HL-60 (cell line): Measurements from ENCODE around the gene C10orf71.

ENCODE experiments used
- GABPA ChIP-seq: IDR thresholded peaks from 2 replicates; pipeline ENCODE4 v1.6.1; 2012; ENCODE audit warnings: low read depth
- POLR2AphosphoS5 ChIP-seq: IDR thresholded peaks from 2 replicates; pipeline ENCODE4 v1.6.1; 2012; ENCODE audit warnings: low read depth
- SPI1 ChIP-seq: IDR thresholded peaks from 2 replicates; pipeline ENCODE4 v1.6.1; 2012; ENCODE audit warnings: low read depth, mild to moderate bottlenecking, borderline replicate concordance
- TF ChIP-seq, protein P1 (sequence below): IDR thresholded peaks from one replicate; pipeline ENCODE4 v1.5.1; 2011; ENCODE audit warnings: low read length, control low read depth, inconsistent platforms; ENCODE audit not compliant: insufficient read depth
- TF ChIP-seq, protein P2 (sequence below): IDR thresholded peaks from 2 replicates; pipeline ENCODE4 v1.6.1; 2012; ENCODE audit warnings: low read depth; ENCODE audit not compliant: insufficient replicate concordance

DNA sequence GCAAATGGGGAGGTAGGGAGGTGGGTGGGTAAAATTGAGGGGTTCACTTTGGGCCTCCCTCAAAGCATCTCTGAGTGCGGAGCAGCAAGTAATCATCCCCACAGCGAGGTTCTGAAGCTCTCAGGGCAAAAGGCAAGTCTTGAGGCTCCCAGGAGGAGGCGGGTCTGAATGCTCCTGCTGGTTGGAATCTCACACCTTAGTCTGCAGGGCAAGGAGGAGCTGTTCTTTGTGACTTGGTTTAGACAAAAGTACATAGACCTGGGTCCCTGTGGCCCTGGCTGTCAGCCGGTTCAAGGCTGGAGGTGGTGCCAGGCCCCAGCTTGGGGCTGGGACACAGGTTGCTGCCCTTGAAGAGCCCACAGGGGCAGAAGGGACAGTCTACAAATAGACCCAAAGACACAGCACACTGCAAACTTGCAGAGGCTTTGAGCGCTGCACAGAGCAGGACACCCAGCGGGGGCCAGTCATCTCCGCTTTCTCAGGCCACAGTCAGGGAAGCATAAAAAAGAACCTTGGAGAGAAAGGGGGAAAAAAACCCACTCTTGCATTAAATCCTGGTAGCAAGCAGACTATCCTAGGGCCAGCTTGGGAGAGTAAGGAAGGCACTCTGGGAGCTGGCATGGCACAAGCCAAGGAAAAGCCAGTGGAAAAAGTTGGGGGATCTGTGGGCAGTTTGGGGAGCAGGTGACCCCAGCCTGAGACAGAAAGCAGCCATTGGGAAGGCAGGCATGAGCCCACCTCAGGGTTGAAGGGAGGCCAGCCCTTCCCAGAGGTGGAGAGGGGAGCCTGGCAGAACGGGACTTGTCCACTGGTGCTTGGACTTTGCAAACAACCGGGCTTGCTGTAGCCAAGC, 926 bp upstream of the C10orf71 start:
- TF ChIP-seq, protein P1, sequence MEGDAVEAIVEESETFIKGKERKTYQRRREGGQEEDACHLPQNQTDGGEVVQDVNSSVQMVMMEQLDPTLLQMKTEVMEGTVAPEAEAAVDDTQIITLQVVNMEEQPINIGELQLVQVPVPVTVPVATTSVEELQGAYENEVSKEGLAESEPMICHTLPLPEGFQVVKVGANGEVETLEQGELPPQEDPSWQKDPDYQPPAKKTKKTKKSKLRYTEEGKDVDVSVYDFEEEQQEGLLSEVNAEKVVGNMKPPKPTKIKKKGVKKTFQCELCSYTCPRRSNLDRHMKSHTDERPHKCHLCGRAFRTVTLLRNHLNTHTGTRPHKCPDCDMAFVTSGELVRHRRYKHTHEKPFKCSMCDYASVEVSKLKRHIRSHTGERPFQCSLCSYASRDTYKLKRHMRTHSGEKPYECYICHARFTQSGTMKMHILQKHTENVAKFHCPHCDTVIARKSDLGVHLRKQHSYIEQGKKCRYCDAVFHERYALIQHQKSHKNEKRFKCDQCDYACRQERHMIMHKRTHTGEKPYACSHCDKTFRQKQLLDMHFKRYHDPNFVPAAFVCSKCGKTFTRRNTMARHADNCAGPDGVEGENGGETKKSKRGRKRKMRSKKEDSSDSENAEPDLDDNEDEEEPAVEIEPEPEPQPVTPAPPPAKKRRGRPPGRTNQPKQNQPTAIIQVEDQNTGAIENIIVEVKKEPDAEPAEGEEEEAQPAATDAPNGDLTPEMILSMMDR: no peak
- TF ChIP-seq, protein P2, sequence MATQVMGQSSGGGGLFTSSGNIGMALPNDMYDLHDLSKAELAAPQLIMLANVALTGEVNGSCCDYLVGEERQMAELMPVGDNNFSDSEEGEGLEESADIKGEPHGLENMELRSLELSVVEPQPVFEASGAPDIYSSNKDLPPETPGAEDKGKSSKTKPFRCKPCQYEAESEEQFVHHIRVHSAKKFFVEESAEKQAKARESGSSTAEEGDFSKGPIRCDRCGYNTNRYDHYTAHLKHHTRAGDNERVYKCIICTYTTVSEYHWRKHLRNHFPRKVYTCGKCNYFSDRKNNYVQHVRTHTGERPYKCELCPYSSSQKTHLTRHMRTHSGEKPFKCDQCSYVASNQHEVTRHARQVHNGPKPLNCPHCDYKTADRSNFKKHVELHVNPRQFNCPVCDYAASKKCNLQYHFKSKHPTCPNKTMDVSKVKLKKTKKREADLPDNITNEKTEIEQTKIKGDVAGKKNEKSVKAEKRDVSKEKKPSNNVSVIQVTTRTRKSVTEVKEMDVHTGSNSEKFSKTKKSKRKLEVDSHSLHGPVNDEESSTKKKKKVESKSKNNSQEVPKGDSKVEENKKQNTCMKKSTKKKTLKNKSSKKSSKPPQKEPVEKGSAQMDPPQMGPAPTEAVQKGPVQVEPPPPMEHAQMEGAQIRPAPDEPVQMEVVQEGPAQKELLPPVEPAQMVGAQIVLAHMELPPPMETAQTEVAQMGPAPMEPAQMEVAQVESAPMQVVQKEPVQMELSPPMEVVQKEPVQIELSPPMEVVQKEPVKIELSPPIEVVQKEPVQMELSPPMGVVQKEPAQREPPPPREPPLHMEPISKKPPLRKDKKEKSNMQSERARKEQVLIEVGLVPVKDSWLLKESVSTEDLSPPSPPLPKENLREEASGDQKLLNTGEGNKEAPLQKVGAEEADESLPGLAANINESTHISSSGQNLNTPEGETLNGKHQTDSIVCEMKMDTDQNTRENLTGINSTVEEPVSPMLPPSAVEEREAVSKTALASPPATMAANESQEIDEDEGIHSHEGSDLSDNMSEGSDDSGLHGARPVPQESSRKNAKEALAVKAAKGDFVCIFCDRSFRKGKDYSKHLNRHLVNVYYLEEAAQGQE: no peak
- TF ChIP-seq POLR2AphosphoS5 (no peak), SPI1 (no peak), GABPA (no peak)
